ENCODE data around the gene DAB2.

- TF ChIP-seq, protein P1, sequence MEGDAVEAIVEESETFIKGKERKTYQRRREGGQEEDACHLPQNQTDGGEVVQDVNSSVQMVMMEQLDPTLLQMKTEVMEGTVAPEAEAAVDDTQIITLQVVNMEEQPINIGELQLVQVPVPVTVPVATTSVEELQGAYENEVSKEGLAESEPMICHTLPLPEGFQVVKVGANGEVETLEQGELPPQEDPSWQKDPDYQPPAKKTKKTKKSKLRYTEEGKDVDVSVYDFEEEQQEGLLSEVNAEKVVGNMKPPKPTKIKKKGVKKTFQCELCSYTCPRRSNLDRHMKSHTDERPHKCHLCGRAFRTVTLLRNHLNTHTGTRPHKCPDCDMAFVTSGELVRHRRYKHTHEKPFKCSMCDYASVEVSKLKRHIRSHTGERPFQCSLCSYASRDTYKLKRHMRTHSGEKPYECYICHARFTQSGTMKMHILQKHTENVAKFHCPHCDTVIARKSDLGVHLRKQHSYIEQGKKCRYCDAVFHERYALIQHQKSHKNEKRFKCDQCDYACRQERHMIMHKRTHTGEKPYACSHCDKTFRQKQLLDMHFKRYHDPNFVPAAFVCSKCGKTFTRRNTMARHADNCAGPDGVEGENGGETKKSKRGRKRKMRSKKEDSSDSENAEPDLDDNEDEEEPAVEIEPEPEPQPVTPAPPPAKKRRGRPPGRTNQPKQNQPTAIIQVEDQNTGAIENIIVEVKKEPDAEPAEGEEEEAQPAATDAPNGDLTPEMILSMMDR (IDR thresholded peaks at IDR 0.05; ENCODE audit: low read depth, low read length), result no peak
- TF ChIP-seq POLR2A (IDR thresholded peaks at IDR 0.05; ENCODE audit: extremely low read depth, insufficient read length) (no peak), MAX (IDR thresholded peaks at IDR 0.05; ENCODE audit: low read depth, low read length) (no peak)
These were observed 26.6 kb upstream of the DAB2 start for GRCh38 chr5:39451276-39451941.

Measured in NB4 (cell line).